ENCODE measurements around the gene MRM3.
A peak's percentile ranks its signal among the peaks of the same experiment; 100 is the strongest.
"Not testable (repeated sequence)": the region's sequence is repeated elsewhere in the genome, so short reads cannot be mapped to it uniquely, and the experiment has no call there.

MRM3 gene

DNA sequence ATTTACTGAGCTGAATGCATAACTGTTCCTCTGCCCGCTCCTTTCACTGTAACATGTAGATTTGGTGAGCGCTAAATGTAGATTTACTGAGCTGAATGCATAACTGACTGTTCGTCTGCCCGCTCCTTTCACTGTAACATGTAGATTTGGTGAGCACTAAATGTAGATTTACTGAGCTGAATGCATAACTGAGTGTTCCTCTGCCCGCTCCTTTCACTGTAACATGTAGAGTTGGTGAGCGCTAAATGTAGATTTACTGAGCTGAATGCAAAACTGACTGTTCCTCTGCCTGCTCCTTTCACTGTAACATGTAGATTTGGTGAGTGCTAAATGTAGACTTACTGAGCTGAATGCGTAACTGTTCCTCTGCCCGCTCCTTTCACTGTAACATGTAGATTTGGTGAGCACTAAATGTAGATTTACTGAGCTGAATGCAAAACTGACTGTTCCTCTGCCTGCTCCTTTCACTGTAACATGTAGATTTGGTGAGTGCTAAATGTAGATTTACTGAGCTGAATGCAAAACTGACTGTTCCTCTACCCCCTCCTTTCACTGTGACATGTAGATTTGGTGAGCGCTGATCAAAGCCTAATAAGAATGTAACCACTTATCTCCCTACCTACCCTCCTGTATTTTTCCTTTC, 26.7 kb upstream of the MRM3 start:
- DNase-seq, result not testable (repeated sequence)

DNA sequence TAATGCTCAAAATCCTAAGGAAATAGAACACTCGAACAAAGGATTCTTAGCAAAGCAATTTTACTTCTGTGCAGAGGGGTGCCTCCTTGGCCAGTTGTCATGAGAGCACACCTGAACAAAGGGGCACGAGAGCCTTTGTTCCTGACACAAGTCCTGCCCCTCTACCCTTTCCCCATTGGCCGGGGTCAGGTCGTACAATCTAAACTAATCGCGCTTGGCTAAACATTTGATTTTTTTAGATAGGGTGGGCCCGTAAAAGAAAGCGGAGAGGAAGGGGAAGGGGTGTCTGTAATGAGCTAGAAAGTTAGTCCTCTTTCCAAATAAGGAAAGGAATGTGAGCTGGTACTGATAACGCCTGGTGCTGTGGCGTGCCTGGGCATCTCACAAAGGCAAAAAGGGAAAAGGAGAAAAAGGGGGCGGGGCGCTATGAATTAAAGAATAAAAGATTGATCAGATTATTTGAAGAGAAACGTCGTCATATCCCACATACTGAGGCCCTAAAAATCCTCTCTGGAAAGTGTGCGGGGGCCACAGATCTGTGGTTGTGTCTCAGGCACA, 26.1 kb upstream of the MRM3 start:
- DNase-seq, result not testable (repeated sequence)

DNA sequence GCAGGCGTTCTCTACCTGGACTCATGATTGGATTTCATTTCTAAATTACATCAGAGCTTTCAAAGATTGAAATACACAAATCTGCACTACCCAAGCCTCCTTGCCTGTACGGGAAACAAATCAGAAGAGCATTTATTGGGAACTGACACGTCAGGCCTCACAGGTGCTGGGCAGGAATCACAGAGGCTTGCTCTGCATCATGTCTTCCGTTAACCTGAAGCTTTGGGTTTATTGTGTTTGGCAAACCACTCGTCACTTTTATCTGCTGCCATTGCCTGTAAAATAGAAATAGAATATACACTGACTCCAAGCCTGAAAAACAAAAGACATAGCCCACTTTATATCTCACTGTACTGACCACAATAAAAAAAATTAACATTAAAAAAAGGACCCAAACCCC, 22.2 kb upstream of the MRM3 start:
- DNase-seq, result no peak

DNA sequence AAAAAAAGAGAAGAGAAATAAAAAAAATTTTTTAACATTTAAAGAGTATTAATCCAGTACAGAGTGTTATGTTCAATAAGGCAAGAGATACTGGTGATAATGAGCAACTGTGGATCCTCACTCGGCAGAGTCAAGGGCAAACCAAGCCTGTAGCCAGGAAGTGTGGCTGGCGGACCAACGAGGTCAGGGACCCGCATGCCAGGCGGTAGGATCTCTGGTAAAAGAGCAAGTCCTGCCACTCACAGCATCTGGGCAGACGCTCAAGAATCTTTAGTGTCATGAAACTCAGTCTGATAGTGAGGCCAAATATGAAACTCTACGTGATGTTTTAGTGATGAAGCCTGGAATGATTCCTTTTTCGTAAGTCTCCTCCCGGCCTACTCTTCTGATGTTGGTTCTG, 21.8 kb upstream of the MRM3 start:
- DNase-seq, result no peak

DNA sequence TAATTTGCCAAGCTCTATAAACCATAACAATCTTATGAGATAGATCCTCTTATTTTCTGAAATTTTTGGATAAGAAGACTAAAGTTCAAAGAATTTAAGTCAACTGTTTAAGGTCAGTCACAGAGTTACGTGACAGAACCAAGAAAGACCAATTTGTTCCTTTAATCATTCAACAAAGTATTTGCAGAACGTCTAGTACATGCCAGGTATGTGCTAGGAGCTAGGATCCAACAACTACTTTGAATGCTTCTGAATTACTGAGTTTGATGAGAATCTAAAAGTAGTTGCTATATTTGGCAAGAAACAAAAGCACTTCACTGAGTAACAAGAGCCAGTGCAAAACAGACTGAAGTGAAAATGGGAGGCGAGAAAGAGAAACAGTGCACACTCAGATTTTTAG, 15.1 kb upstream of the MRM3 start:
- no peak for DNase-seq

DNA sequence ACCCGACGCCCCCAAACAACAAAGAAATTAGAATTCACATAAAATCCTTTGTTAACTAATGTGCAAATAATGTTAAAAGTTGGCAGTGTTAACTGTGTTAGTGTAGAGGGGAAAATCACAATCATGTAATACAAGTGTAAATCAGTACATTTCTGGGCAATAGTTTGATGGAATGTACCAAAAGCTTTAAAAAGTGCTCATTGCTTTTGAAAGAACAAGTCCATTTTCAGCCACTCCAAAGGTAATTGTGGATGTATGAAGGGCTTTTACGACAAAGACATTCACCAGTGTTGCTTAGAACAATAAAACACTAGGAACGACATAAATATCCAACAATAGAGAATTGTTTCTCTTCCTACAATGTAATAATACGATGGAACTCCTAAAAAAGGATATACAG, 9.1 kb upstream of the MRM3 start:
- no peak for DNase-seq

DNA sequence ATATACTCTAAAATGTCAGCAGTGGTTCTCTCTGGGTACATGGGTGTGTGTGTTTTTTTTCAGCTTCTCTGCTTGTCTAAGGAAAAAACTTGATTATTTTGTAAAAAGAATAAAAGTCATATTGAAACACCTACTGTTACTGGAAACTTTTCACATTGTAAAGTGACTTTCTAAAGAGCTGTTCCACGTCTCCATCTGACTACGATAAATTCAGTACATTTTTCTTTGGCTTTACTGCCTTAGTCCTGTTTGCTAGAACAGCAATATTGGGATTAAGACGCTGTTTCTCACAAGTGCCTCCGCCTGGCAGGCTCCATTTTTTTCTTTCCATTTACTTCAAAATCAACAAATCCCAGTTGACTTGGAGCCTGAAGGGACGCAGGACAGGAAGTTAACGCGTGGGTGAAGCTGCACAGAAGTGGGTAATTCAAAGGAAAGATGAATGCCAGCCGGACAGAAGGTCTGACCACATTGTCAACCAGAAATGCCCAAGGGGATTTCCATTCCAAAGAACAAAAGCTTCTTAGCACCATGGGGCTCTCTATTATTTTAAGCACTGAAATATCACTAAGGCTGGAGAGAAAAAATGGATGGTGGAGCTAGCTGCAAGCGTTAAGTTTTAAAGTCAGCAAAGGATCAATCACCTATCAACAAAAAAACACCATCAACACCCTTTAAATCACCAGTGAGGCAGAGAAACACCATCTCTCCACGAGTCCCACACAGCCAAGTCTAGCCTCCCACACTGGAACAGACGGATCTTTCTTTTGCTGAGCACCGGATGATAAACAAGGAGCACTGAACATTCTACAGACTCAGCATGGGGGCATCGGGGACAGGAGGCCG, 8.5 kb upstream of the MRM3 start:
- DNase-seq, result no peak

DNA sequence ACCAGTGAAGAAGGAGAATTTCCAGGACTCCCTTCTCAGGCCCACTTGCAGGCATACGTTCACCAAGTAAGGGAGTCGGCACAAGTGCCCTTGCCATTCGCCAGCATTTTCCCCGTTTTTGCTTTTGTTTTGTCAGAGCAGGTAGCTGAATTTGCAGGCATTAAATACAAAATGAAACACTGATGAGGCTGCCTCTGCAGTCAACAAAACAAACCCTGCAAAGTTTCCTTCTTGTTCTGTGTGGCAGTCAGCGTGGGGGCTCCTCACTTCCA, 7.9 kb upstream of the MRM3 start:
- DNase-seq, result no peak

DNA sequence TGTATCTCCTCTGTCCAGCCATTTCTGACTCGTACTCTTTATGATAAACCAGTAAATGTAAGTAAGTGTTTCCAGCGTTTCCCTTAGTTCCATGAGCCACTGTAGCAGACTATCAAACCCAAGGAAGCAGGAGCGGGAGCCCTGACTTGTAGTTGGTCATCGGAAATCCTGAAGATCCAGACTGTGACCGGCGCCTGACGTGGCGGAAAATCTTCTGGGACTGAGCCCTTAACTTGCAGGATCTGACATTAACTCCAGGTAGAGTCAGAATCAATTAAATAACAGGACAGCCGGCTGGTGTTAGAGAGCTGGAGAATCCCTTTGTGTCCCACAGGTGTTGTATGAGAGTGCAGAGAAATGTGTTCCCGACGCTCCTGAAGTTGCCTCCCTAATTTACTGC, 4.1 kb upstream of the MRM3 start:
- DNase-seq, result no peak

DNA sequence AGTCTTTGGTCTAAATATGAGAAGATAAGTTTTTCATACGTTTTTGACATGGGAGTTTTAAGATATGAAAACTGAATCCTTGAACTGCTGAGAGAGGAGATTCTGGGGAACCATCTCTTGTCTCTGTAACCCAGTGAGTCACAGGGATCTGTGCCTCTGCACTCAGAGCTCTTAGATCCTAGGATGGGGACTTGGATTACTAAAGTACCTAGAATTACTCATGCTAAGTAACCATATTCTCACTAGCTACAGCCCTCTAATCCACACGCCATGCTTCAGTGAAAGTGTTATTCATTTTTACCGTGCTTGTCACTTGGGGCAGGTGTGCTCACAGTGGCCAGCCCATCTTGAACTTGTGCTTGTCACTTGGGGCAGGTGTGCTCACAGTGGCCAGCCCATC, 2.0 kb downstream of the MRM3 start:
- DNase-seq, result no peak

DNA sequence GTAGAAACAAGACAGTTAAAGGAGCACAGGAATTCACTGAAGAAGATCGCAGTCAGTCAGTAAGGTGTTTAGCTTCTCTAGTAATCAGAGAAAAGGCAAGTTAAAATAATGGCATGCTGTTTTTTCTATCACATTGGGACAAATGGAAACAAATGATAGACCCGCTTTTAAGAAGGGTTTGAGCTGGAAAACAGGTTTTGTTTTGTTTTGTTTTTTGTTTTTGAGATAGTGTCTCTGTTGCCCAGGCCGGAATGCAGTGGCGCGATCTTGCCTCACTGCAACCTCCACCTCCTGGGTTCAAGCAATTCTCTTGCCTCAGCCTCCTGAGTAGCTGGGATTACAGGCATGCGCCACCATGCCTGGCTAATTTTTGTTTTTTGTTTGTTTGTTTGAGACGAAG, 3.7 kb downstream of the MRM3 start:
- not testable (repeated sequence) for DNase-seq

DNA sequence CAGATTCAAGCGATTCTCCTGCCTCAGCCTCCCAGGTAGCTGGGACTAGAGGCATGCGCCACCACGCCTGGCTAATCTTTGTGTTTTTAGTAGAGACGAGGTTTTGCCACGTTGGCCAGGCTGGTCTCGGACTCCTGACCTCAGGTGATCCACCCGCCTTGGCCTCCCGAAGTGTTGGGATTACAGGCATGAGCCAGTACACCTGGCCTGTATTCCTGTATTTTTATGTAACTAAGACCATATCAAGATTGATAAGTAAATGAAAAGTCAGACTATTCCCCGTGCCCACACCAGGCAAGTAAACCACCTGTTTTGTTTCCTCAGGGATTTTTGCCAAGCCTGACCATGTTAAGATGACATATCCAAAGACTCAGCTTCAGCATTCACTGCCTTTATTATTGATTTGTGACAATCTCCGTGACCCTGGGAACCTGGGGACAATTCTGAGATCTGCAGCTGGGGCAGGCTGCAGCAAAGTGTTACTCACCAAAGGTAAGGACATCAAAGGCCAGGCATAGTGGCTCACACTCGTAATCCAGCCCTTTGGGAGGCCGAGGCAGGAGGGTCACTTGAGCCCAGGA, 5.6 kb downstream of the MRM3 start:
- no peak for DNase-seq

DNA sequence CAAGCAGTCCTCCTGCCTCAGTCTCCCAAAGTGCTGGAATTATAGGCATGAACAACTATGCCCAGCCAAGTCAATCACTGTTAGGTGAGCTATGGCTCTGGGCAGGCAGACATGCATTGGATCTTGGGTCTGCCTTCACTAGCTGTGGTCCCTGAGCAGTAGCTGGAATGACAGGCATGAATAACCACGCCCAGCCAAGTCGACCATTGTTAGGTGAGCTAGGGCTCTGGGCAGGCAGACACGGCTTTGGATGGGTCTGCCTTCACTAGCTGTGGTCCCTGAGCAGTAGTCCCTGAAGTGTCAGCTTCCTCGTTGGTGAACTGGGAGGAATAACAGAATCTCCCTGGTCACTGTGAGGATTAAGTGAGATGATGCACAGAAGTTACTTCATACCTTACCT, 6.4 kb downstream of the MRM3 start:
- no peak for DNase-seq

DNA sequence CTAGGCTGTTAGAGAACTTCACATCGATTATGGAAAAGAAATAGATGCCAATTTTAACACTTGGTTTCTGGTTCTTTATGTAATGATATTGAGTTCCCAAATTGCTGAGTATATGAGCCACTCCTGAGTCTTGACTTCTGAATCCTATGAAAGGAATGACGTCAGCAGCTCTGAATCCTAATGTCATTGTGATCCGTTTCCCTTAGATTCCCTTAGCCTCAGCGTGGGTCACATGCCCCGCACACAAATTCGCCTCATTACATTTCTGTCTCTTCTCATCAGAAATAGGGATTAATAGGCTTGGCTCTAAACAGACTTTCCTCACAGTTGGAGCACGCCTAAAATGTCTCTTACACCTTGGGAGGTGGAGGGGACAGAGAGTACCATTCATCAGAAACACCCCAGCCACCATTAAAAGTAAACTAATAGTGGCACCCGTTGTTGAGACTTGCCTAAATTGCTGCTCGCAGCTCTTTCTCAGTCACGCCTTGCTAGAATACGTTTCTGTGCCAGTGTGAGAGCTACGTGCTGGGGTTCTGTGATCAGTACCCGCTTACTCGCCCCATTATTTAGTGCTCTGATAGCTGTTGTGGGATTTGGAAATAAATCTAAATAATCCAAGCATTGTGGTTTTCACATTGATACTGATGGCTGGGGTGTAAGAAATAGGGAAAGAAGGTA, 7.1 kb downstream of the MRM3 start:
- DNase-seq, result no peak

DNA sequence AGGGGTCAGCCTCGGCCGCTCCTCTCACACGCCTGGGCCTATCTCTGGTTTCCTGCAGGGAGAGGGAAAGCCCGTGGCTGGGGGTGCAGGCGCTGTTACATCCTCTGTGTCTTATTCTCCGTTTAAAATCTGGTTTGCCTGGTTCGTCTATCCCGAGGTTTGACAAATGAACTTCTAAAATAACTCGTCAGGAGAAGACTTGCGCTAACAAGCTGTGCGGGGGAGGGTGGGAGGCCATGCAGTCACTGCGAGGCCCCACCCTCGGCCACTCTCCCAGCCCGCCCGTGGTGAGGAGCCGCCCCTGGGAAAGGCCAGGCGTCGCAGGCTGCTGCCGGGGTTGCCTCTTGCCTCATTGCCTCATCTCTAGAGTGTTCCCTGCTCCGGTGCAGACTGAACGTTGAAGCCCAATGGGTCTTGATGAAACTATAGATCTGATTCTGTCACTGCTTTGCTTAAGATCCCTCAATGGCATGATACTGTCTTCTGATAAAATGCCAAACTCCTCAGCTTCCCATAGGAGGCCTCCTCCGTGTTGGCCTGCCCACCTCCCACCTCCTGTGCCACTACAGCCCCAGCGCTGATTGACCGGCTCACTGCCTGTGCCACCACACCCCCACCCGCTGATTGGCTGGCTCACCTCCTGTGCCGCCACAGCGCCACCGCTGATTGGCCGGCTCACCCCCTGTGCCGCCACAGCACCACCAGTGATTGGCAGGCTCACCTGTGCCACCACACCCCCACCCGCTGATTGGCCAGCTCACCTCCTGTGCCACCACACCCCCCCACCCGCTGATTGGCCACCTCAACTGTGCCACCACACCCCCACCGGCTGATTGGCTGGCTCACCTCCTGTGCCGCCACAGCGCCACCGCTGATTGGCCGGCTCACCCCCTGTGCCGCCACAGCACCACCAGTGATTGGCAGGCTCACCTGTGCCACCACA, 8.0 kb downstream of the MRM3 start:
- DNase-seq, result not testable (repeated sequence)

DNA sequence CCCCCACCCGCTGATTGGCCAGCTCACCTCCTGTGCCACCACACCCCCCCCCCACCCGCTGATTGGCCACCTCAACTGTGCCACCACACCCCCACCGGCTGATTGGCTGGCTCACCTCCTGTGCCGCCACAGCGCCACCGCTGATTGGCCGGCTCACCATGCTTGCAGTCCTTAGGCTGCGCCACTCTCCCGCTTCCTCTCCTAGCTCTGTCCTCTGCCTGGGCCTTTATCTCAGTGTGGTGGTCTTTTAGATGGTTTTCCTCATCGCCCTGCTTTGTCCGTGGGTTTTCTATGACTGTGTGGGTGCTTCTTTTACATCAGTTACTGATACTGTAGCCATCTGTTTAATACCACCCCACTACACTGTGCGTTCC, 8.7 kb downstream of the MRM3 start:
- DNase-seq, result not testable (repeated sequence)

DNA sequence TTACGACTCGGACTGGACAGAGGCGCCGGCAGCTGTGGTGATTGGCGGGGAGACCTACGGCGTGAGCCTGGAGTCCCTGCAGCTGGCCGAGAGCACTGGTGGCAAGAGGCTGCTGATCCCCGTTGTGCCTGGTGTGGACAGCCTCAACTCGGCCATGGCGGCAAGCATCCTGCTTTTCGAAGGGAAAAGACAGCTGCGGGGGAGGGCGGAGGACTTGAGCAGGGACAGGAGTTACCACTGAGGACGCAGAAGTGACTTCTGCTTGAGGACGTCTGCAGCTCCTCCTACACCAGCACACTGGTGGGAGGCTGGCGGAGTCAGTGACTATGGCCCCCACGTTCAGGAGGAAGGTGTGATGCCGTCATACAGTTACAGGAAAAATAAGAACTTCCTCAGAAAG, 9.7 kb downstream of the MRM3 start:
- DNase-seq, result no peak

DNA sequence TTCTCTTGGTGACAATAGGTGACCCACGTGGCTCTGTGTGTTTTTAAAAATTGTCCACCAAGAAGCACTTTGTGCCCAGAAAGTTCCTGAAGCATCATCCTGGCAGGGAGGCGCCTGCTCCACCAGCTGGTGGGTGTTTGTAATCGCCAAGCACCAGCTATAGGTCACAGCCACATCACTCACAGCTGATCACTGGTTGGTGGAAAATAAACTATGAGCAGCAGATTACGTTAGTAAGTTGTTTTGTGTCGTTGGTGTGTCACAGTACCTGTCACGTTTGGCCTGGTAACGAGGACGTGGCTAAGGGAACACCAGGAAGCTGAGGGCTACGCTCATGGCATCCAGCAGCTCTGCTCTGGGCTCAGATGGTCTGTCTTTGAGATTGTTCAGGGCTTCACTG, 10.1 kb downstream of the MRM3 start:
- no peak for DNase-seq

DNA sequence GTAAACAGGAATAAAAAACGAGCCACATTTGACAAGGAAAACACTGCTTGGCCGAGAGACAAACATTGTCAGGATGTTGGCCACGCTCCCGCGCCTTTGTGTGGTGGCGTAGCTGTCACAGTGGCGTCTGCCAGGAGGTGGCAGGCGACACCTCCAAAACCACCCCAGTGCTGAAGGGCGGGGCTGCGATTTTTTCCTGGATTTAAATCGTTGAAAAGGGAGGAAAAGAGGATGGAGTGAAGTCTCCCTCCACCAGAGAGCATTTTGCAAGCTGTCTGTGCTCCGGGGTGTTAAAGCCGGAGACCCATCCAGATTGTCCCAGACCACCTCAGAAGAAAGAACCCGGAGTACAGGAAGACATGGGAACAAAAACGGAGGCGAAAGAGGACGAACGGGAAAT, 12.7 kb downstream of the MRM3 start:
- DNase-seq, result peak; percentile 88

DNA sequence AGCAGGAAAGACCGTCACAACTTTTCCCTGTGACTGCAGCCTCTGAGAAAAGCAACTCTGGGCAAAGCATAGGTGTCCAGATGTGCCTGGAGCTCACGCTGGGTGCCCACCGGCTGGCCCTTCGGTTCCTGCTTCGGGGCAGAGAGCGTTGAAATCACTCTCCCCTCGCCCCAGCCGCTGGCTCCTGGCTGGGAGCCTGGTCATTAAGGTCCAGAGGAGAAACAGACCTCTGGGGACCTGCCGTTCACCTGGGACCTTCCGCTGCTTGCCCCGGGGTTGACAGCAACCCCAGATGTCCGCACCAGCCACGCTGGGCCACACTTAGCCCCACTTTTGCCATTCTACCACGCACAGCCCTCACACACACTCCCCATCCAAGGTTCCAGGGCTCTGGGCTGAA, 13.1 kb downstream of the MRM3 start:
- no peak for DNase-seq

DNA sequence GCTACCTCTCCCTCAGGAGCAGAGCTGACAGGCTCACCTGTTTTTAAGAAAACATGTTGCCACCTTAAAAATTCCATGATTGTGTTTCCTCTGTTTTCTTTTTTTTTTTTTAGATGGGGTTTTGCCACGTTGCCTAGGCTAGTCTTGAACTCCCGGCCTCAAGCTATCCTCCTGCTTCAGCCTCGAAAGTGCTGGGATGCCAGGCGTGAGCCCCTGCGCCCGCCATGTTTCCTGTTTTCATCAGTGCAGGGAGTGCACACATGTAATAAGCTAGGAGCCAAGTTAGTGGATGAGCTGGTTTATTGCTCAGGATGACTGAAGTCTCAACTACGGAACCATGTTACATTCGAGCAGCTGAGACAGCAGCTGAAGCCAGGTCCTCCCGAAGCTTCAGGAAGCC, 13.6 kb downstream of the MRM3 start:
- no peak for DNase-seq

DNA sequence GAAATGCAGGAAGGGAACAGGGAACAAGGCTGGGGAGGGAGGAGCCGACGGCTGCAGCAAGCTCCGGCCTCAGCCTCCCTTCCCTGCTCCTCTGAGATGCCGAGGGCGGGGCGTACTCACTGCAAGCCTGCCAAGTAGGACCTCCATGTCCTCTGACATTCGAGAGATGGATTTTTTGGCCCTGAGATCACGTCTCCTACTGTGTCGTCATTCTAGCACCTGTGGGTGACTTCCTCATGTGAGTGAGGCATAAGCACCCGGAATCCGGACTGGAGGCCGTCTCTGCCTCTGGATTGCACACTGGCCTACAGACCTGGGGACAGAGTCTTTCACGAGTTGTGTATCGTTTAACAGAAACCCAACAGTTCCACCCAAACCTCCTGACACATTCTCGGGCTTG, 14.5 kb downstream of the MRM3 start:
- DNase-seq, result no peak
